ENCODE results near the gene IFNL2.
"Not testable (repeated sequence)": the region's sequence is repeated elsewhere in the genome, so short reads cannot be mapped to it uniquely, and the experiment has no call there.

IFNL2 gene

GRCh38 chr19:39253374-39254149 is 14.6 kb upstream of the IFNL2 start:
- DNase-seq (no peak), ATAC-seq (no peak)

GRCh38 chr19:39254531-39255345 is 13.5 kb upstream of the IFNL2 start:
- ATAC-seq (no peak), DNase-seq (no peak)

- ATAC-seq (no peak), DNase-seq (no peak)
These were observed 11.0 kb upstream of the IFNL2 start for GRCh38 chr19:39257227-39257626.

- ATAC-seq (no peak), DNase-seq (no peak)
These were observed 6.5 kb upstream of the IFNL2 start for GRCh38 chr19:39261704-39262103.

- DNase-seq, result no peak
- no peak for ATAC-seq
These were observed 5.7 kb upstream of the IFNL2 start for GRCh38 chr19:39262496-39262895.

GRCh38 chr19:39263912-39264305 is 4.3 kb upstream of the IFNL2 start:
- ATAC-seq (no peak), DNase-seq (no peak)

- DNase-seq (no peak), ATAC-seq (no peak)
These were observed 3.6 kb upstream of the IFNL2 start for GRCh38 chr19:39264306-39265290.

DNA sequence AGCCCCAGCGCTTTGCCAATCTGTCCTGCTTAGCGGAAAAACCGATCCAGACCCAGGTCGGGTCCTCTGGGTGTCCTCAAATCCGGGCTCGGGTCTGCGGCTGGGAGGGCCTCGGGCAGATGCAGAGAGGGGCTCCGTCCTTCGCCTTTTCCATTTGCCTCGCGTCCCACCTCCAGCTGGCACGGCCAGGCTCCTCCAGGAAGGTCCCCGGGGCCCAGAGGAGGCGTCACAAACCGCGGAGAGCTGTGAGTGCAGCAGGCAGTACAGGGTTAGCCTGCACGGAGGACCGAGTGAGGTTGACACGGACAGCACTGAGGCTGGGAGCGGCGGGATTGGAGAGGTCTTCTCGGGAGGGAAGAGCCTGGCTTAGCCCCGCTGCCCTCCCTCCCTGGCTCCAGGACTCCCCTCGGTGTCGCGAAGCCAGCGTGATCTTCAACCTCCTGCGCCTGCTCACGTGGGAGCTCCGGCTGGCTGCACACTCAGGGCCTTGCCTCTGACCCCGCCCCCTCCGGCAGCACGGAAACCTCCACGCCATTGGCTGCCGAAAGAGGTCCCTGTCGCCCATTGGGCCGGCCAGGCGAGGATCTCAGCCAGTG is 2.8 kb upstream of the IFNL2 start:
- no peak for ATAC-seq
- DNase-seq, result peak; percentile 19

DNA sequence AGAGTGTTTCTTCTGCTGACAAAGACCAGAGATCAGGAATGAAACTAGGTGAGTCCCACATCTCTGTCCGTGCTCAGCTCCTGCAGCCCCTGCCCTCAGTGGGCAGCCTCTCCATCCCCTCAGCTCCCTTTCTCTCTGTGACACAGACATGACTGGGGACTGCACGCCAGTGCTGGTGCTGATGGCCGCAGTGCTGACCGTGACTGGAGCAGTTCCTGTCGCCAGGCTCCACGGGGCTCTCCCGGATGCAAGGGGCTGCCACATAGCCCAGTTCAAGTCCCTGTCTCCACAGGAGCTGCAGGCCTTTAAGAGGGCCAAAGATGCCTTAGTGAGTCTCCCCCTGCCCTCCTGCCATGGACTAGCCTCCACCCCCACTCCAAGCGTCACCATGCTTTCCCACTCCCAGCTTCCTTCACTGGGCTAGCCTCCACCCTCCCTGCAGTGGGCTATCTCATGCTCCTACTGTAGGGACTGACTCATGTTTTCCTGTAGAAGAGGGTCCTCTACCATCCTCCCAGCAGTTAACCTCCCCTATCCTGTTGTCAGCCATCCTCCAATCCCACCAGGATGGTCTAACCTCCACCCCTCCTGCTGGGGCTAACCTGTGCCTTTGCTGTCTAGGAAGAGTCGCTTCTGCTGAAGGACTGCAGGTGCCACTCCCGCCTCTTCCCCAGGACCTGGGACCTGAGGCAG is 481 bp downstream of the IFNL2 start:
- not testable (repeated sequence) for ATAC-seq, DNase-seq

DNA sequence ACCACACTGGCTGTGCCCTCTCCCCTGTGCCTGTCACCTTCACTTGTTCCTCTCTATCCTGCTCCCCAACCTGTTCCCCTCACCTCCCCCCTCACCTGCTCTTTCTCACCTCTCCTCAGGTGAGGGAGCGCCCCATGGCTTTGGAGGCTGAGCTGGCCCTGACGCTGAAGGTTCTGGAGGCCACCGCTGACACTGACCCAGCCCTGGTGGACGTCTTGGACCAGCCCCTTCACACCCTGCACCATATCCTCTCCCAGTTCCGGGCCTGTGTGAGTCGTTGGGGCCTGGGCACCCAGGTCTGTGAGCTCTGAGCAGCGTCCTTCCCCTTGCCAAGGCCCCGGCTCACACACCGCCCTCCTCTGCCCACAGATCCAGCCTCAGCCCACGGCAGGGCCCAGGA is 1.2 kb downstream of the IFNL2 start:
- ATAC-seq, DNase-seq: not testable (repeated sequence)

DNA sequence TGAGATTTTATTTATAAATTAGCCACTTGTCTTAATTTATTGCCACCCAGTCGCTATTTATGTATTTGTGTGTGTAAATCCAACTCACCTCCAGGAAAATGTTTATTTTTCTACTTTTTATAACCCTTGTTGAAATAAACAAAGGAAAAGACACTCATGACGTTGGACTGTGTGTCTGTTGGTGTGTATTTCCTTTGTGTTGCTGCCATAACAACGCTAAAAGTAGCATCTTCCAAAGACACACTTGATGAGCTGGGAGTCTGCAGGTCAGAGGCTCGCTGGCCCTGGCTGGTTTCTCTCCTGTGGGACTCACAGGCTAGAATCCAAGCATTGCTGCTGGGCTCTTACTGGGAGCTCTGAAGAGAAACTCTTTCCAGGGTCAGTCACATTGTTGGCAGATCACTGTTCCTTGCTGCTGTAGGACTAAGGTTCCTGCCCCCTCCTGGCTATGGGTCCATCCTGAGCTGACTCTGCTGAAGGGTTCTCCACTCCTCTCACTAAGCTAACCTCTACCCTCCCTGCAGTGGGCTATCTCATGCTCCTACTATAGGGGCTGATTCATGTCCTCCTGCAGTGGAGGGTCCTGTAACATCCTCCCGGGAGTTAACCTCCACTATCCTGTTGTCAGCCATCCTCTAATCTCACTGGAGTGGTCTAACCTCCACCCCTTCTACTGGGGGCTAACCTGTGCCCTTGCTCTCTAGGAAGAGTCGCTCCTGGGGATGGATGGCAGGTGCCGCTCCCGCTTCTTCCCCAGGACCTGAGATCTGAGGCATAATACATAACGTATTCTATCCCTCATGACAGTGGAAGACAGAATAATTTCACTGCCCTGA is 2.1 kb downstream of the IFNL2 start:
- ATAC-seq, result no peak
- no peak for DNase-seq

DNA sequence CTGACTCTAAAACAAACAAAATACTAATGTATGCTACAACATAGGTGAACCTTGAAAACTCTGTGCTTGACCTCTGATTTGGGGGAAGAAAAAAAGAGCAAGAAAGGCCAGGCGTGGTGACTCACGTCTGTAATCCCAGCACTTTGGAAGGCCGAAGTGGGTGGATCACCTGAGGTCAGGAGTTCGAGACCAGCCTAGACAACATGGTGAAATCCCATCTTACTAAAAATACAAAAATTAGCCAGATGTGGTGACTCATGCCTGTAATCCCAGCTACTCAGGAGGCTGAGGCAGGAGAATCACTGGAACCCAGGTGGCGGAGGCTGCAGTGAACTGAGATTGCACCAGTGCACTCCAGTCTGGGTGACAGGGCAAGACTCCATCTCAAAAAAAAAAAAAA is 5.7 kb downstream of the IFNL2 start:
- ATAC-seq, result not testable (repeated sequence)

GRCh38 chr19:39275578-39275977 is 7.4 kb downstream of the IFNL2 start:
- ATAC-seq, result no peak
- DNase-seq, result no peak

More for the DNA sequence above, 5.7 kb downstream of the IFNL2 start:
- DNase-seq, result not testable (repeated sequence)

- ATAC-seq, result no peak
- DNase-seq, result no peak
These were observed 8.5 kb downstream of the IFNL2 start for GRCh38 chr19:39276740-39277139.

DNA sequence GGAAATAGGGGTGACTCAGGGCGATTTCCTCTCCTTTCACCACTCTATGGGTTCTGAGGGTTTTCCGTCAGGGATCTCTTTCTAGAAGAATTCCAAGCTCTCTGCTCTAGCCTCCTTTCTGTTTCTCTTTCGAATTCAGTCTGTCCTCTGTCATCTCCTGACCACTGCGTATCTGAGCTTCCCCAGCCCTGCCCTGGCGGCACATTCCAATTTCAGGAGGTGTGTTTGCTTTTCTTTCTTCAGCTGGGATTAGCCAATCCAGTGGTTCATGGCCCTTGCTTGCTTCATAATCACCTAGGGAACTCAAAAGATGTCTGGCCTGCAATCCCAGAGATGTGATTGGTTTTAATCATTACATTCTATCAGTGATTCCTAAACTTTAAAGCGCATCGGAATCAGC is 9.4 kb downstream of the IFNL2 start:
- ATAC-seq (no peak), DNase-seq (no peak)

DNA sequence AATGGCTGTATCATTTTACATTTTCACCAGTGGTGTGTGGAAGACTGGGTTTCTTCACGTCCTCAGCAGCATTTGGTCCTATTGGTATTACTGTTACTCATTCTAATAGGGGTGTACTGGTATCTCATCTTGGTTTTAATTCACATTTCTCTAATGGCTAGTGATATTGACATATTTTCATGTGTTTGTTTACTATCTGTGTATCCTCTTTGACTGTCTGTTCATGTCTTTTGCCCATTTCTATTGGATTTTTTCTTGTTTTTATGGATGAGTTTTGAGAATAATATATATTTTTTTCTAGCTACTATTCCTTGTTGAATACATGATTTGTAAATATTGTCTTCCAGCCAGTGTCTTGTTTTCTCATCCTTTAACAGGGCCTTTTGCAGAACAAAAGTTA is 13.8 kb downstream of the IFNL2 start:
- ATAC-seq (no peak), DNase-seq (no peak)

GRCh38 chr19:39284032-39284431 is 15.8 kb downstream of the IFNL2 start:
- no peak for DNase-seq
- ATAC-seq, result no peak

DNA sequence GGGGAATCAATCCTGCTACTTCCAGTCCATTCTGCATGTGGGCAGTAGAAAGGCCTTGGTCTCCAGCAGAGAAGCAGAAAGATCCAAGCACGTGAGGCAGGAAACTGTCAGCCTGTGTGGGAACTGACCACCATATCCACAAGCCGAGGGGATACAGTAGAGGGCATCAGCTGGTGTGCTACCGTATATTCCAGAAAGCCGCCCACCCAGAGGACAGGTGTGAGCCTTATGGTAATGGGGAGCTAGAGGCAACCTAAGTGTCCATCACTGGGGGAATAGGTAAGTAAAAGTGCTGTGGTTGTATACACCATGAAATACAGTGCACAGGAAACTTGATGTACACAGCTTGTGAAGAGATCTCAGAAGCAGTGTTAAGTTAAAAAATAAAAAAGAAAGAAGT is 25.2 kb downstream of the IFNL2 start:
- DNase-seq, result no peak

DNA sequence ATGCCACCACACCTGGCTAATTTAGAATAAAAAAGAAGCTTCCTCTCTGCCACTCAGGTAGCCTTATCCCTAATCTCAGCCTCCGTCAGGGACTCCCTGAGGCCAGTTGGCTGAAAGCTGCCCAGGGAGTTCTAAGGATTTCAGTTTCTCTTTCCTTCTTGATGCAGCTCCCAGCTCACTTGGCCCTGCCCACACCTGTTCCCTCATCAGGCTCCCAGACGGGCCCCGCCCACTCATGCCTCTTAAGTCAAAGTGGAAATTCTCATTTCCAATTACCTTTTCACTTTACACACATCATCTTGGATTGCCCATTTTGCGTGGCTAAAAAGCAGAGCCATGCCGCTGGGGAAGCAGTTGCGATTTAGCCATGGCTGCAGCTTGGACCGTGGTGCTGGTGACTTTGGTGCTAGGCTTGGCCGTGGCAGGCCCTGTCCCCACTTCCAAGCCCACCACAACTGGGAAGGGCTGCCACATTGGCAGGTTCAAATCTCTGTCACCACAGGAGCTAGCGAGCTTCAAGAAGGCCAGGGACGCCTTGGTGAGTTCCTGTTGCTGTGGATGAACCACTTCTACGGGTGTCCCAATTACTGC is 28.0 kb downstream of the IFNL2 start, which contains the start of gene IFNL1:
TSS of gene IFNL1 (plus strand) at position 353 of the 591 bp plus-strand sequence. CDS start at position 368, 15 bp downstream.
- DNase-seq (no peak), ATAC-seq (no peak)

More for the DNA sequence above, 25.2 kb downstream of the IFNL2 start:
- no peak for ATAC-seq

- ATAC-seq (no peak), DNase-seq (no peak)
These were observed 28.7 kb downstream of the IFNL2 start for GRCh38 chr19:39296906-39297305.

Measured in stimulated activated naive CD8-positive, alpha-beta T cell treated with anti-CD3 and anti-CD28 coated beads, Interleukin-15, Interleukin-2, amounts not matched to agents 100 U/mL and 50 U/mL, for 24 hours (primary cell).